ENCODE measurements around the gene RPRD1B. TPM values are rescaled to one million over a fixed set of nuclear protein-coding genes. Genes with fewer than 3 reads are reported as not detected.

Gene RPRD1B
- total and polyA plus RNA-seq, 2 experiments from 2014 or later = 16.5 to 28.0 TPM

DNA sequence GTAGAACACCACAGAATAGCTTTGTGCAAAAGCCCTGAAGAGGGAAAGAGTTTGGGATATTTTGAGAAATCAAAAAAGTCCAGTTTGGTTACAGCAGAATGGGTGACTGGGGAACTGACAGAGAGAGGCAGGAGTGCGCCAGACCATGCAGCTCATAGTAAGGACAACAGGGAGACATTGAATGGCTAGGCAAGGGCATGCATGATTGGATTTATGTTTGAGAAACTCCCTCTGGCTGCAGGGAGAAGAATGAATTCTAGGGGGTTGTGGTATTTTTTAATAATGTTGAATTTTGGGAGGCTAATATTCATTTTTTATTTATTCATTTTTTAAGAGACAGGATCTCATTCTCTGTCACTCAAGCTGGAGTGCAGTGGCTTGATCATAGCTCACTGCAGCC lies 81.7 kb downstream of the RPRD1B start:
- Histone ChIP-seq H3K9me3 (ENCODE audit: low read depth) (no peaks in the 10 kb centered on the region), H4K20me1 (ENCODE audit: insufficient read depth, poor library complexity, severe bottlenecking) (no peaks in the 10 kb centered on the region), H3K36me3 (replicated peaks; ENCODE audit: insufficient read depth, low read depth) (no peaks in the 10 kb centered on the region), H3K27me3 (no peaks in the 10 kb centered on the region), H3K4me1 (ENCODE audit: insufficient read depth) (peaks cover 11% of the 10 kb centered on the region), H3K9me2 (replicated peaks; ENCODE audit: insufficient read depth) (no peaks in the 10 kb centered on the region), H3K4me3 (no peak overlapping the region), H3K79me2 (no peaks in the 10 kb centered on the region), H3K4me2 (no peak overlapping the region), H2AFZ (no peak overlapping the region), H3K27ac (no peak overlapping the region)
- TF ChIP-seq EZH2phosphoT487 (IDR thresholded peaks at IDR 0.05; ENCODE audit: low read depth, severe bottlenecking, unreplicated experiment) (no peak), EZH2 (IDR thresholded peaks at IDR 0.05; ENCODE audit: borderline replicate concordance) (no peak)
- TF ChIP-seq, protein P1, sequence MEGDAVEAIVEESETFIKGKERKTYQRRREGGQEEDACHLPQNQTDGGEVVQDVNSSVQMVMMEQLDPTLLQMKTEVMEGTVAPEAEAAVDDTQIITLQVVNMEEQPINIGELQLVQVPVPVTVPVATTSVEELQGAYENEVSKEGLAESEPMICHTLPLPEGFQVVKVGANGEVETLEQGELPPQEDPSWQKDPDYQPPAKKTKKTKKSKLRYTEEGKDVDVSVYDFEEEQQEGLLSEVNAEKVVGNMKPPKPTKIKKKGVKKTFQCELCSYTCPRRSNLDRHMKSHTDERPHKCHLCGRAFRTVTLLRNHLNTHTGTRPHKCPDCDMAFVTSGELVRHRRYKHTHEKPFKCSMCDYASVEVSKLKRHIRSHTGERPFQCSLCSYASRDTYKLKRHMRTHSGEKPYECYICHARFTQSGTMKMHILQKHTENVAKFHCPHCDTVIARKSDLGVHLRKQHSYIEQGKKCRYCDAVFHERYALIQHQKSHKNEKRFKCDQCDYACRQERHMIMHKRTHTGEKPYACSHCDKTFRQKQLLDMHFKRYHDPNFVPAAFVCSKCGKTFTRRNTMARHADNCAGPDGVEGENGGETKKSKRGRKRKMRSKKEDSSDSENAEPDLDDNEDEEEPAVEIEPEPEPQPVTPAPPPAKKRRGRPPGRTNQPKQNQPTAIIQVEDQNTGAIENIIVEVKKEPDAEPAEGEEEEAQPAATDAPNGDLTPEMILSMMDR (IDR thresholded peaks at IDR 0.05; ENCODE audit: poor library complexity) = no peak
- no peak for DNase-seq (ENCODE audit: low spot score)
- 100% methylated on average over 1 of the region's 1 CpG for WGBS (ENCODE audit: low lambda C conversion rate, missing lambda C conversion rate)

DNA sequence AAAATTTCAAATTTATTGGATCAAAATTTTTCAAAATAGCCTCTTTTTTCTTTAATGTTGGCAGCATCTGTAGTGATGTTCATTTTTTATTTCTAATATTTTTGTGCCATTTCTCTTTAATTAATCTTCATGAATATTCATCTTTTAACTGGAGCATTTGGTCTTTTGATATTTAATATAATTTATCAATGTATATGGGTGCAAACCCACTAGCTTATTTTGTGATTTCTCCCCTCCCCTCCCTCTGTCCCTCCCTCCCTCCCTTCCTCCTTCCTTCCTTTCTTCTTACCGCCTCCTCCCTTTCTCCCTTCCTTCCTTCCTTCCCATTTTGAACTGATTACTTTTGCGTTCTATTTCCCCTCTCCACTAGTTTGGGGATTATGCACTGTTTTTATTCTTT lies 82.3 kb downstream of the RPRD1B start:
- Histone ChIP-seq H2AFZ (no peak overlapping the region), H3K27me3 (no peaks in the 10 kb centered on the region), H4K20me1 (ENCODE audit: insufficient read depth, poor library complexity, severe bottlenecking) (no peaks in the 10 kb centered on the region), H3K79me2 (no peaks in the 10 kb centered on the region), H3K9me3 (ENCODE audit: low read depth) (no peaks in the 10 kb centered on the region), H3K4me2 (no peak overlapping the region), H3K4me1 (ENCODE audit: insufficient read depth) (peaks cover 4% of the 10 kb centered on the region), H3K4me3 (no peak overlapping the region), H3K36me3 (replicated peaks; ENCODE audit: insufficient read depth, low read depth) (no peaks in the 10 kb centered on the region), H3K9me2 (replicated peaks; ENCODE audit: insufficient read depth) (no peaks in the 10 kb centered on the region), H3K27ac (no peak overlapping the region)
- WGBS (ENCODE audit: low lambda C conversion rate, missing lambda C conversion rate) = 83% methylated on average over 2 of the region's 2 CpGs
- TF ChIP-seq EZH2phosphoT487 (IDR thresholded peaks at IDR 0.05; ENCODE audit: low read depth, severe bottlenecking, unreplicated experiment) = no peak
- TF ChIP-seq, protein P1 (IDR thresholded peaks at IDR 0.05; ENCODE audit: poor library complexity) = no peak
- TF ChIP-seq EZH2 (IDR thresholded peaks at IDR 0.05; ENCODE audit: borderline replicate concordance) = no peak
- DNase-seq (ENCODE audit: low spot score) = no peak

DNA sequence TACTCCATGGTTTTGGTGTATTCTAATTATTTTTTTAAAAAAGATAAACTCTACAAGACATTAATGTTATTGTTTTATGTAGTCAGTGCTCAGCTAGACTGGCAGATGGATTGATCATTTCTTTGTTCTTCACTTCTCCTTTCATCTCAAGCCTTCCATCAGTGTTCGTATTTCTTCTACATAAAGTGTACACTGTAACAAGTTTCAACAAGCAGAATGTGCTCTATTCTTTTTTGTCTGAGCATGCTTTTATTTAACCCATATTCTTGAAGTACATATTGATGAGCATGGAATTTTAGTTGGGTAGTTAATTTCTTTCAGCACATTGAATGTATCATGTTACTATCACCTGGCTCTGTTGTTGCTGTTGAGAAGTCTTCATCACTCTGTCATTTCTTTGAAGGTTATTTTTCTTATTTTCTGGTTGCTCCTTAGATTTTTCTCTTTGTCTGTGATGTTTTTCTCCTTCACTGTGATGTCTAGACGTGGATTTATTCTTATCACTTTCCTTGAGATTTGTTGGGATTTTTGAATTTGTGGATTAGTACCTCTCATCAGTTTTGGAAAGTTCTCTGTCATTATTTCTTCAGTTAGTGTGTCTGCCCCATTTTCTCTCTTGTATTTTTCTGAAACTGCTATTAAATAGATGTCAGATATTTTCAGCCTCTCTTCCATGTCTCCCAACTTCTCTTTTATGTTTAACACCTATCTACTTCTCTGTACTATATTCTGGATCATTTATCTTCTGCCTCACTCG lies 83.0 kb downstream of the RPRD1B start:
- H3K36me3 ChIP-seq (replicated peaks; ENCODE audit: insufficient read depth, low read depth) = no peaks in the 10 kb centered on the region
- H3K79me2 ChIP-seq = no peaks in the 10 kb centered on the region
- no peaks in the 10 kb centered on the region for H3K9me2 ChIP-seq (replicated peaks; ENCODE audit: insufficient read depth)
- no peaks in the 10 kb centered on the region for H3K4me1 ChIP-seq (ENCODE audit: insufficient read depth)
- H3K4me2 ChIP-seq = no peak overlapping the region
- H3K9me3 ChIP-seq (ENCODE audit: low read depth) = no peaks in the 10 kb centered on the region
- no peak overlapping the region for H3K4me3 ChIP-seq
- no peak for DNase-seq (ENCODE audit: low spot score)
- H2AFZ ChIP-seq = no peak overlapping the region
- H3K27ac ChIP-seq = no peak overlapping the region
- 70% methylated on average over 3 of the region's 3 CpGs for WGBS (ENCODE audit: low lambda C conversion rate, missing lambda C conversion rate)
- no peaks in the 10 kb centered on the region for H4K20me1 ChIP-seq (ENCODE audit: insufficient read depth, poor library complexity, severe bottlenecking)
- TF ChIP-seq EZH2 (IDR thresholded peaks at IDR 0.05; ENCODE audit: borderline replicate concordance) (no peak), EZH2phosphoT487 (IDR thresholded peaks at IDR 0.05; ENCODE audit: low read depth, severe bottlenecking, unreplicated experiment) (no peak)
- TF ChIP-seq, protein P1 (IDR thresholded peaks at IDR 0.05; ENCODE audit: poor library complexity) = no peak
- H3K27me3 ChIP-seq = no peaks in the 10 kb centered on the region
